Ovary (tissue), 3 donors: ENCODE measurements around the gene SLC37A1.

Source experiments
- EP300 ChIP-seq: sonication (generic); formaldehyde crosslinking; IDR thresholded peaks from one replicate; pipeline ENCODE4 v1.6.1; 2017; ENCODE audit warnings: antibody characterized with exemption
- POLR2A ChIP-seq: fragments of 450-650 bp; IDR thresholded peaks from one replicate; pipeline ENCODE4 v1.6.1; 2017; ENCODE audit warnings: antibody characterized with exemption, mild to moderate bottlenecking, moderate library complexity
- TF ChIP-seq, protein P1 (sequence below), 3 donors: fragments of 450-650 bp in 2 of 3; fragments of 200-600 bp in 1 of 3; IDR thresholded peaks; one replicate each; pipeline versions ENCODE4 v1.5.1 to v1.8.0; 2016 to 2022; ENCODE audit warnings: antibody characterized with exemption in 3 of 3, mild to moderate bottlenecking in 1 of 3
- donor health status: DM: no; HTN: no; CAD: no.

DNA sequence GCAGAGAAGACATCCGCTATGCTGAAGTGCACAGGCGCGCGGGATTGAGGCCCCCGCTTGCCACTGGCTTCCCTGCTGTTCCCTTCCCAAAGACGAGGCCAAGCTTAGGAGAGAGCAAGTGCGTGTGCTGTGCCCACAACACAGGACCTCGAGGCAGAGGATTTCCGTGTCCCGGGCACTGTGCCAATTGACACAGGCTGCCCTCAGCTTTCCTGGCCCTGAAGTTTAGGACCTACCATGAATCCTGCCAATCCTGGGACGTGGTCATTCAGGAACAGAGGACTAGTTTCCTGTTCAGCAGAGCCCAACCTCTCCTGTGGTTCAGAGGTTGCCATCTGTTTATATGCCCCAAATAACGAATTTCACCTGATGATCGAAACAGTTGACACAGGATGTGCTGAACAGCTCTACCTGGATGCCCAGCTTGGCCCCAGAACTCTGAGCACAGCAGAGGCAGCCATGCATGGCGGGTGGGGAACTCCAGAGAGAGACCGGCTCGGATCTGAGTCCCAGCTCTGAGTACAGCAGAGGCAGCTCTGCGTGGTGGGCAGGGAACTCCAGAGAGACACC, 22.0 kb downstream of the SLC37A1 start:
- TF ChIP-seq POLR2A (no peak), EP300 (no peak)
- TF ChIP-seq, protein P1, sequence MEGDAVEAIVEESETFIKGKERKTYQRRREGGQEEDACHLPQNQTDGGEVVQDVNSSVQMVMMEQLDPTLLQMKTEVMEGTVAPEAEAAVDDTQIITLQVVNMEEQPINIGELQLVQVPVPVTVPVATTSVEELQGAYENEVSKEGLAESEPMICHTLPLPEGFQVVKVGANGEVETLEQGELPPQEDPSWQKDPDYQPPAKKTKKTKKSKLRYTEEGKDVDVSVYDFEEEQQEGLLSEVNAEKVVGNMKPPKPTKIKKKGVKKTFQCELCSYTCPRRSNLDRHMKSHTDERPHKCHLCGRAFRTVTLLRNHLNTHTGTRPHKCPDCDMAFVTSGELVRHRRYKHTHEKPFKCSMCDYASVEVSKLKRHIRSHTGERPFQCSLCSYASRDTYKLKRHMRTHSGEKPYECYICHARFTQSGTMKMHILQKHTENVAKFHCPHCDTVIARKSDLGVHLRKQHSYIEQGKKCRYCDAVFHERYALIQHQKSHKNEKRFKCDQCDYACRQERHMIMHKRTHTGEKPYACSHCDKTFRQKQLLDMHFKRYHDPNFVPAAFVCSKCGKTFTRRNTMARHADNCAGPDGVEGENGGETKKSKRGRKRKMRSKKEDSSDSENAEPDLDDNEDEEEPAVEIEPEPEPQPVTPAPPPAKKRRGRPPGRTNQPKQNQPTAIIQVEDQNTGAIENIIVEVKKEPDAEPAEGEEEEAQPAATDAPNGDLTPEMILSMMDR (IDR thresholded peaks at IDR 0.05) = no peak
